GM18951 (cell line): ENCODE data around the gene CACNA1H.

ENCODE experiments used
- POLR2A ChIP-seq: IDR thresholded peaks from 4 replicates; pipeline ENCODE4 v1.6.1; 2011; ENCODE audit warnings: mild to moderate bottlenecking; ENCODE audit not compliant: insufficient read length, insufficient read depth; ENCODE audit errors: extremely low read depth
- in situ Hi-C: fragments of 300-500 bp; cut with MboI; formaldehyde crosslinking; loops from one replicate; pipeline ENCODE4 v1.12.0; 2022; ENCODE audit warnings: low sequenced_read_pairs, mixed read lengths, inconsistent platforms; ENCODE audit not compliant: unreplicated experiment

The CACNA1H gene

GRCh38 chr16:1126586-1126985, 26.3 kb upstream of the CACNA1H start:
- no peak for TF ChIP-seq POLR2A
- in situ Hi-C loops = no loop called here

- in situ Hi-C loops = no loop called here
- TF ChIP-seq POLR2A = no peak
Measured at GRCh38 chr16:1127101-1127500, 25.8 kb upstream of the CACNA1H start.

GRCh38 chr16:1127971-1128715, 24.8 kb upstream of the CACNA1H start:
- in situ Hi-C loops = no loop called here
- TF ChIP-seq POLR2A = no peak

GRCh38 chr16:1129106-1129960, 23.6 kb upstream of the CACNA1H start:
- in situ Hi-C loops = no loop called here
- no peak for TF ChIP-seq POLR2A

- TF ChIP-seq POLR2A = no peak
- in situ Hi-C loops = no loop called here
Measured at GRCh38 chr16:1130382-1130781, 22.5 kb upstream of the CACNA1H start.

- in situ Hi-C loops = no loop called here
- TF ChIP-seq POLR2A = no peak
Measured at GRCh38 chr16:1131378-1131994, 21.4 kb upstream of the CACNA1H start.

- no peak for TF ChIP-seq POLR2A
- in situ Hi-C loops = no loop called here
Measured at GRCh38 chr16:1132431-1132830, 20.5 kb upstream of the CACNA1H start.

GRCh38 chr16:1133271-1133670, 19.6 kb upstream of the CACNA1H start:
- in situ Hi-C loops = no loop called here
- no peak for TF ChIP-seq POLR2A

GRCh38 chr16:1133810-1134520, 18.9 kb upstream of the CACNA1H start:
- in situ Hi-C loops = no loop called here
- no peak for TF ChIP-seq POLR2A

- TF ChIP-seq POLR2A = no peak
- in situ Hi-C loops = no loop called here
Measured at GRCh38 chr16:1134776-1135458, 18.0 kb upstream of the CACNA1H start.

GRCh38 chr16:1135459-1135825, 17.5 kb upstream of the CACNA1H start:
- TF ChIP-seq POLR2A = no peak
- in situ Hi-C loops = no loop called here

GRCh38 chr16:1137604-1138003, 15.3 kb upstream of the CACNA1H start:
- in situ Hi-C loops = no loop called here
- TF ChIP-seq POLR2A = no peak
